H1 (cell line): ENCODE results near the gene NDUFS7. TPM values are rescaled to one million over a fixed set of nuclear protein-coding genes. Genes with fewer than 3 reads are reported as not detected.

Experiments
- CEBPB ChIP-seq: IDR thresholded peaks from 2 replicates; pipeline ENCODE4 v1.6.1; 2012; ENCODE audit warnings: low read depth, low read length
- CHD2 ChIP-seq: IDR thresholded peaks from 2 replicates; pipeline ENCODE4 v1.6.1; 2012; ENCODE audit warnings: low read length, improper control_type of control experiment
- FOSL1 ChIP-seq: IDR thresholded peaks from 2 replicates; pipeline ENCODE4 v1.6.1; 2011; ENCODE audit warnings: mild to moderate bottlenecking, low read depth, low read length, moderate library complexity; ENCODE audit not compliant: insufficient read depth
- GTF2F1 ChIP-seq: IDR thresholded peaks from 2 replicates; pipeline ENCODE4 v1.6.1; 2012; ENCODE audit warnings: low read depth, low read length, improper control_type of control experiment, borderline replicate concordance
- NRF1 ChIP-seq: IDR thresholded peaks from 2 replicates; pipeline ENCODE4 v1.6.1; 2011; ENCODE audit warnings: mild to moderate bottlenecking, low read depth, low read length, improper control_type of control experiment
- SIN3A ChIP-seq, 2 experiments: IDR thresholded peaks in 1 of 2; conservative IDR thresholded peaks in 1 of 2; 2 replicates each; pipeline ENCODE4 v1.6.1; 2011 to 2012; ENCODE audit warnings: low read length in 2 of 2, improper control_type of control experiment in 1 of 2, low read depth in 1 of 2, mild to moderate bottlenecking in 1 of 2
- SIRT6 ChIP-seq: IDR thresholded peaks from one replicate; pipeline ENCODE4 v1.7.1; 2012; ENCODE audit warnings: low read length, inconsistent platforms
- SIX5 ChIP-seq: IDR thresholded peaks from 2 replicates; pipeline ENCODE4 v1.6.1; 2011; ENCODE audit warnings: mild to moderate bottlenecking, low read depth, low read length
- SP4 ChIP-seq: IDR thresholded peaks from 2 replicates; pipeline ENCODE4 v1.6.1; 2012; ENCODE audit warnings: low read length, inconsistent platforms
- SRF ChIP-seq: IDR thresholded peaks from 2 replicates; pipeline ENCODE4 v1.6.1; 2011; ENCODE audit warnings: mild to moderate bottlenecking, low read depth, low read length, moderate library complexity
- TAF7 ChIP-seq: optimal IDR thresholded peaks from 2 replicates; pipeline ENCODE3; 2011; ENCODE audit warnings: low read depth, mild to moderate bottlenecking, inconsistent platforms, low read length, moderate library complexity, borderline replicate concordance
- TBP ChIP-seq: IDR thresholded peaks from 2 replicates; pipeline ENCODE4 v1.6.1; 2011; ENCODE audit warnings: low read depth, low read length, improper control_type of control experiment
- ZNF274 ChIP-seq: IDR thresholded peaks from 2 replicates; pipeline ENCODE4 v1.7.0; 2012; ENCODE audit warnings: low read length, borderline replicate concordance; ENCODE audit errors: extremely low read depth
- polyA plus RNA-seq, 7 experiments: library from polyadenylated mRNA; depleted of rRNA in 3 of 7; stranded (reverse) in 5 of 7; unstranded in 2 of 7; fragments of >200 nt in 5 of 7; fragments of 200-250 nt in 2 of 7; gene quantifications; 1 replicate in 5 of 7; 2 replicates in 1 of 7; 4 replicates in 1 of 7; pipeline versions ENCODE4 v1.2.1 to v1.2.3, GENCODE V29; 2011 to 2013; ENCODE audit warnings: missing spikeins in 2 of 7, mixed read lengths in 2 of 7
- total RNA-seq: library from RNA; stranded (reverse); fragmentation: NEBNext Ultra II Directional; extraction: Animal tissue kit (Norgen Biotek cat#: 25700); gene quantifications from 2 replicates; pipeline ENCODE4 v1.2.1, GENCODE V29; 2021
- TF ChIP-seq, protein P1 (sequence below): IDR thresholded peaks from 2 replicates; pipeline ENCODE4 v1.6.1; 2011; ENCODE audit warnings: low read length, improper control_type of control experiment
- TF ChIP-seq, protein P2 (sequence below), 3 experiments: IDR thresholded peaks; 1 replicate in 2 of 3; 2 replicates in 1 of 3; pipeline versions ENCODE4 v1.5.1 to v1.6.1; 2011; ENCODE audit warnings: low read length in 3 of 3, mild to moderate bottlenecking in 3 of 3, inconsistent platforms in 2 of 3, low read depth in 1 of 3, moderate library complexity in 1 of 3; ENCODE audit not compliant: insufficient read depth in 1 of 3; ENCODE audit errors: control extremely low read depth in 1 of 3

NDUFS7 gene
- total and polyA plus RNA-seq, 2 of the 8 experiments (the other 6 are each of a cell fraction or from before 2014, with no cell fraction given) = 78.1 to 309 TPM

DNA sequence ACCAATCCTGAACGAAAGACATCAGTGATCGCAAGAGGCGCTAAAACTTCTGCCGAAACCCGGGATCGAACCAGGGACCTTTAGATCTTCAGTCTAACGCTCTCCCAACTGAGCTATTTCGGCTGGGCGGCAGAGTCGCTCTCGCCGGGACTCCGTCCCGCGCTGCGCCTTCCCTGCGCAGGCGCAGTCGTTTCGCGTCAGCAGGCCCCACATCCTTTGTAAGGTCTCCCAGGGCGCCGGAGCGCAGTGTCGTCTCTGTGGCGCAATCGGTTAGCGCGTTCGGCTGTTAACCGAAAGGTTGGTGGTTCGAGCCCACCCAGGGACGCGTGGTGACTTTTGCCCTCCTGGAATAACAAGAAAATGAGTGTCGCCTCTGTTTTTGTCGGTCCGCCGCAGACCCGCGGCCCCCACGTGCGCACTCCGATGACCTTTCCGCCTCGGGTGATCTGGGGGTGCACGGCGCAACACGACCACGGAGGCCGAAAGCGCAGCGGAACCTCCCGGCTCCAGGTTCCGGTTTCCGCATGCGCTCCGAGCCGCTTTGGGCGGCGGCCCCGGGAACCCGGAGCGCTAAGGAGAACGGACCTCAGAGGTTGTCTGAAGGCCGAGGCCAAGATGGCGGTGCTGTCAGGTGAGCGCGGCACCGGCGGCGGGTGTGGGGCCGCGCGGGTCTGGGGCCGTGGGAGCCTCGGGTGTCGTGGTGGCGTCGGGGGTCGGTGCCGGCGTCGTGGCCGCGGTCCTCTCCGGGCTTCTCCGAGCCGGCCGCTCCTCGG is at the start of gene NDUFS7 (continued):
- TF ChIP-seq SIRT6 (no peak), GTF2F1 (peak; percentile 79; the same call in 1 of the 2 replicates), ZNF274 (no peak), CHD2 (peak; percentile 41; the same call in 1 of the 2 replicates), NRF1 (peak; percentile 82), SIN3A (conservative IDR thresholded peaks at IDR 0.05 in 1 of 2, IDR thresholded peaks at IDR 0.05 in 1 of 2; ENCODE audit: low read depth in 1 of 2, low read length in 2 of 2) (peak; percentile 96 to 98; a peak in 3 of 4 replicates), FOSL1 (no peak), SRF (peak; percentile 61), TBP (peak; percentile 99), TAF7 (peak; percentile 77), SIX5 (peak; percentile 49; the same call in 1 of the 2 replicates), CEBPB (peak; percentile 98), SP4 (peak; percentile 90)
- TF ChIP-seq, protein P1, sequence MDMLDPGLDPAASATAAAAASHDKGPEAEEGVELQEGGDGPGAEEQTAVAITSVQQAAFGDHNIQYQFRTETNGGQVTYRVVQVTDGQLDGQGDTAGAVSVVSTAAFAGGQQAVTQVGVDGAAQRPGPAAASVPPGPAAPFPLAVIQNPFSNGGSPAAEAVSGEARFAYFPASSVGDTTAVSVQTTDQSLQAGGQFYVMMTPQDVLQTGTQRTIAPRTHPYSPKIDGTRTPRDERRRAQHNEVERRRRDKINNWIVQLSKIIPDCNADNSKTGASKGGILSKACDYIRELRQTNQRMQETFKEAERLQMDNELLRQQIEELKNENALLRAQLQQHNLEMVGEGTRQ = 0 out of 2 replicates have a peak, but pooled peaks have one; percentile 32
- TF ChIP-seq, protein P2, sequence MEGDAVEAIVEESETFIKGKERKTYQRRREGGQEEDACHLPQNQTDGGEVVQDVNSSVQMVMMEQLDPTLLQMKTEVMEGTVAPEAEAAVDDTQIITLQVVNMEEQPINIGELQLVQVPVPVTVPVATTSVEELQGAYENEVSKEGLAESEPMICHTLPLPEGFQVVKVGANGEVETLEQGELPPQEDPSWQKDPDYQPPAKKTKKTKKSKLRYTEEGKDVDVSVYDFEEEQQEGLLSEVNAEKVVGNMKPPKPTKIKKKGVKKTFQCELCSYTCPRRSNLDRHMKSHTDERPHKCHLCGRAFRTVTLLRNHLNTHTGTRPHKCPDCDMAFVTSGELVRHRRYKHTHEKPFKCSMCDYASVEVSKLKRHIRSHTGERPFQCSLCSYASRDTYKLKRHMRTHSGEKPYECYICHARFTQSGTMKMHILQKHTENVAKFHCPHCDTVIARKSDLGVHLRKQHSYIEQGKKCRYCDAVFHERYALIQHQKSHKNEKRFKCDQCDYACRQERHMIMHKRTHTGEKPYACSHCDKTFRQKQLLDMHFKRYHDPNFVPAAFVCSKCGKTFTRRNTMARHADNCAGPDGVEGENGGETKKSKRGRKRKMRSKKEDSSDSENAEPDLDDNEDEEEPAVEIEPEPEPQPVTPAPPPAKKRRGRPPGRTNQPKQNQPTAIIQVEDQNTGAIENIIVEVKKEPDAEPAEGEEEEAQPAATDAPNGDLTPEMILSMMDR (IDR thresholded peaks at IDR 0.05; ENCODE audit: control extremely low read depth in 1 of 3, insufficient read depth in 1 of 3, low read depth in 1 of 3, low read length in 3 of 3) = peak in 2 of 3 experiments; percentile 18 to 34; a peak in 2 of 4 replicates
